Progenitor cell of endocrine pancreas (in vitro differentiated cells): Measurements from ENCODE around the gene GPX3. TPM values are rescaled to one million over a fixed set of nuclear protein-coding genes. Genes with fewer than 3 reads are reported as not detected.

Experiments
- DNase-seq: peaks from one replicate; pipeline ENCODE4 v3.0.0; 2021; ENCODE audit warnings: low spot score; ENCODE audit not compliant: unreplicated experiment
- H3K27ac Mint-ChIP-seq: 2 replicates; pipeline ENCODE4 v1.8.0; 2021; ENCODE audit warnings: mild to moderate bottlenecking, moderate library complexity, mixed read lengths
- H3K27me3 Mint-ChIP-seq: 2 replicates; pipeline ENCODE4 v1.8.0; 2021; ENCODE audit warnings: mixed read lengths
- H3K36me3 Mint-ChIP-seq: 2 replicates; pipeline ENCODE4 v1.8.0; 2022; ENCODE audit warnings: mixed read lengths; ENCODE audit not compliant: insufficient read depth
- H3K4me1 Mint-ChIP-seq: 2 replicates; pipeline ENCODE4 v1.8.0; 2021; ENCODE audit warnings: low read depth, mixed read lengths
- H3K4me3 Mint-ChIP-seq: 2 replicates; pipeline ENCODE4 v1.8.0; 2021; ENCODE audit warnings: low read depth, mild to moderate bottlenecking, moderate library complexity, mixed read lengths
- H3K9me3 Mint-ChIP-seq: 2 replicates; pipeline ENCODE4 v1.8.0; 2021; ENCODE audit warnings: low read depth, mixed read lengths
- CTCF ChIP-seq: fragments of 200-600 bp; sonication (generic); IDR thresholded peaks from one replicate; pipeline ENCODE4 v1.5.0; 2021; ENCODE audit warnings: antibody characterized with exemption, mild to moderate bottlenecking; ENCODE audit not compliant: unreplicated experiment
- total RNA-seq: library from RNA; stranded (reverse); gene quantifications from 2 replicates; pipeline ENCODE4 v1.2.1, GENCODE V29; 2021

The GPX3 gene
- total RNA-seq, 1 donor from 2014 or later: 28.2 TPM

GRCh38 chr5:151002681-151003502 is 17.5 kb upstream of the GPX3 start:
- Mint-ChIP-seq H3K36me3 (no peaks in the 10 kb centered on the region), H3K4me1 (peaks cover 27% of the 10 kb centered on the region), H3K9me3 (no peaks in the 10 kb centered on the region), H3K27ac (no peak overlapping the region), H3K27me3 (peaks cover 10% of the 10 kb centered on the region), H3K4me3 (no peak overlapping the region)
- TF ChIP-seq CTCF: no peak
- DNase-seq: no peak

GRCh38 chr5:151003503-151003860 is 16.9 kb upstream of the GPX3 start:
- Mint-ChIP-seq H3K9me3 (no peaks in the 10 kb centered on the region), H3K36me3 (no peaks in the 10 kb centered on the region), H3K27me3 (peaks cover 10% of the 10 kb centered on the region), H3K27ac (peak overlapping the region; percentile 10), H3K4me1 (peaks cover 27% of the 10 kb centered on the region), H3K4me3 (no peak overlapping the region)
- no peak for DNase-seq
- no peak for TF ChIP-seq CTCF

- Mint-ChIP-seq H3K27me3 (peaks cover 10% of the 10 kb centered on the region), H3K27ac (no peak overlapping the region), H3K4me3 (no peak overlapping the region), H3K9me3 (no peaks in the 10 kb centered on the region), H3K4me1 (peaks cover 27% of the 10 kb centered on the region), H3K36me3 (no peaks in the 10 kb centered on the region)
- DNase-seq: no peak
- no peak for TF ChIP-seq CTCF
Observed at GRCh38 chr5:151004499-151004898, 15.9 kb upstream of the GPX3 start.

- Mint-ChIP-seq H3K4me1 (peaks cover 27% of the 10 kb centered on the region), H3K4me3 (no peak overlapping the region), H3K27ac (peak overlapping the region; percentile 32), H3K36me3 (no peaks in the 10 kb centered on the region), H3K27me3 (peaks cover 10% of the 10 kb centered on the region), H3K9me3 (no peaks in the 10 kb centered on the region)
- no peak for TF ChIP-seq CTCF
- DNase-seq: no peak
Observed at GRCh38 chr5:151005187-151005949, 15.0 kb upstream of the GPX3 start.

GRCh38 chr5:151005950-151006576 is 14.3 kb upstream of the GPX3 start:
- Mint-ChIP-seq H3K36me3 (no peaks in the 10 kb centered on the region), H3K9me3 (no peaks in the 10 kb centered on the region), H3K4me3 (no peak overlapping the region), H3K4me1 (peaks cover 27% of the 10 kb centered on the region), H3K27me3 (peaks cover 10% of the 10 kb centered on the region), H3K27ac (peak overlapping the region; percentile 57)
- DNase-seq: no peak
- no peak for TF ChIP-seq CTCF
